ENCODE results near the gene HMGB4.

The HMGB4 gene

DNA sequence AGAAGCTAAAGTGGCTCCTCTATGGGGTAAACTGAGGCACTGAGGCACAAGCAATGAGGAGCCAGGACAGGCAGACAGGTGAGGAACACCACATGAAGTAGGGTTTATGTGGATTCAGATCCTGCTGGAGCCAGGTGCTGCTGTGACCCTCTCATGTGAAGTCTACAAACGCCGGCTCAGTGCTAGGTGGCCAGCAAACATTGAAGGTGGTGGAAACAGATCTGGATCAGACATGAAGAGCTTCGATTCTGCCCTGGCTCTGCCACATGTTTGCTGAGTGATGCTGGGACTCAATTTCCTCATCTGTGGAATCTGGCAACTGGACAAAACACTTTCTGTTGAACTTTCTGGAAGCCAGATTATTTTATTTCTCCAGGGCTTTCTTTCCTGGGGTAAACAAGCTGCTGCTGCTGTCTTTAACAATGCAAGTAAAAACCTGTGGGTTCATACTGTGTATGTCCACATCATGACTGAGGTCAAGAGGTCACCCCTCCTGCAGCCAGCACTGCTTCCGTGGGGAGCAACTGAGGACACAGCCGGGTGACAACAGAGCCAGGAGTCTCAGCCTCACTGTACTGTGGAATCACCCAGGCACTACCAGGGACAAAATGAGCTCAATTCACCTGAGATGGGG is 33.3 kb downstream of the HMGB4 start:
- no peak overlapping the region for H3K4me3 ChIP-seq (ENCODE audit: low read length)
- H3K79me2 ChIP-seq (ENCODE audit: low read length) = no peaks in the 10 kb centered on the region
- TF ChIP-seq CTCF (IDR thresholded peaks at IDR 0.05; ENCODE audit: low read depth, low read length) (no peak), EZH2phosphoT487 (IDR thresholded peaks at IDR 0.05; ENCODE audit: low read depth) (no peak)
- H4K20me1 ChIP-seq (ENCODE audit: insufficient read depth, low read length) = no peaks in the 10 kb centered on the region
- H2AFZ ChIP-seq (ENCODE audit: low read depth, low read length) = no peak overlapping the region
- H3K4me1 ChIP-seq (ENCODE audit: low read length) = peaks cover 5% of the 10 kb centered on the region
- no peak overlapping the region for H3K27ac ChIP-seq (ENCODE audit: low read length)
- no peaks in the 10 kb centered on the region for H3K9me3 ChIP-seq (ENCODE audit: insufficient read depth, low read length)
- H3K27me3 ChIP-seq (ENCODE audit: low read depth, low read length) = no peaks in the 10 kb centered on the region
- no peak overlapping the region for H3K4me2 ChIP-seq (ENCODE audit: low read length)
- H3K9ac ChIP-seq (ENCODE audit: low read length) = no peak overlapping the region
- H3K36me3 ChIP-seq (replicated peaks; ENCODE audit: low read depth, low read length) = no peaks in the 10 kb centered on the region

DNA sequence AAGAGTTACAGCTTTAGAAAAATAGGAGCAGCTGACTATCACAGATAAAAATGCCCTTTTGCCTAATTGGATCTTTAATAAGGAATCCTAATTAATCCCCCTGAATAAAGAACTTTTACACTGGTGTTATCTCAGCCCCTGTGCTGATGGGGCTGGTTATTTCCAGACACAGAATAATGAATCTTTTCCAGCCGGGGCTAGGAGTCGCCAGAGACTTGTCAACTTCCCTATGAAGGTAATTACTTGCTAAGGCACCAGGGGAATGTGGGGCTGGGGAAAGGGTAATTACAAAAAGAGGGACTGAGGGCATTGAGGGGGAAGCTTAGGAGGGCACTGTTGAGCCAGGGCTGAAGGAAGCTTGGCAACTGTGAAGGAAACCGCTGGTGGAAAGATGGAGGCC is 34.5 kb downstream of the HMGB4 start:
- Histone ChIP-seq H3K79me2 (ENCODE audit: low read length) (no peaks in the 10 kb centered on the region), H2AFZ (ENCODE audit: low read depth, low read length) (no peak overlapping the region), H3K4me1 (ENCODE audit: low read length) (peaks cover 16% of the 10 kb centered on the region), H3K36me3 (replicated peaks; ENCODE audit: low read depth, low read length) (no peaks in the 10 kb centered on the region), H3K27me3 (ENCODE audit: low read depth, low read length) (no peaks in the 10 kb centered on the region), H3K27ac (ENCODE audit: low read length) (no peak overlapping the region), H3K9ac (ENCODE audit: low read length) (no peak overlapping the region), H3K4me2 (ENCODE audit: low read length) (no peak overlapping the region), H4K20me1 (ENCODE audit: insufficient read depth, low read length) (no peaks in the 10 kb centered on the region), H3K4me3 (ENCODE audit: low read length) (no peak overlapping the region), H3K9me3 (ENCODE audit: insufficient read depth, low read length) (no peaks in the 10 kb centered on the region)
- TF ChIP-seq CTCF (IDR thresholded peaks at IDR 0.05; ENCODE audit: low read depth, low read length) = no peak
- TF ChIP-seq EZH2phosphoT487 (IDR thresholded peaks at IDR 0.05; ENCODE audit: low read depth) = no peak

DNA sequence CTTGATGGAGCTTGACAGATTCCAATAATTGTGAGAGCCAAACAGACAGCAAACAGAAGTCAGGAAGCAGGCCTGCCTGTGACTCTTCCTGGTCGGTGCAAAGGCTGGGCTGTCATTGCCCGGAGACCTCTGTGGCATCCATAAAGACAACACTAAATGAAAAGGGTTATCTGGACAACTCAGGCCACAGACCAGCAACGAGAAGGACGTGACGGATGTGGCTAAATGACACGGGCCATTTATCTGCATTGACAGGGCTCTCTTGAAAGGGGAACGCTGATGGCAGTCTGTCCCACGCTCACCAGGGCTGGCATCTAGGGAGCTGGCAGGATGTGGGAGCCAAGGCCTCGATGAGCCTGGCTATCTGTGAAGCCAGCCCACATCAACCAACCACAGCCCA is 35.0 kb downstream of the HMGB4 start:
- peaks cover 21% of the 10 kb centered on the region for H3K4me1 ChIP-seq (ENCODE audit: low read length)
- H3K36me3 ChIP-seq (replicated peaks; ENCODE audit: low read depth, low read length) = no peaks in the 10 kb centered on the region
- no peak overlapping the region for H3K4me3 ChIP-seq (ENCODE audit: low read length)
- no peaks in the 10 kb centered on the region for H3K9me3 ChIP-seq (ENCODE audit: insufficient read depth, low read length)
- H3K27me3 ChIP-seq (ENCODE audit: low read depth, low read length) = no peaks in the 10 kb centered on the region
- no peak overlapping the region for H3K4me2 ChIP-seq (ENCODE audit: low read length)
- no peaks in the 10 kb centered on the region for H3K79me2 ChIP-seq (ENCODE audit: low read length)
- no peaks in the 10 kb centered on the region for H4K20me1 ChIP-seq (ENCODE audit: insufficient read depth, low read length)
- H3K27ac ChIP-seq (ENCODE audit: low read length) = no peak overlapping the region
- H2AFZ ChIP-seq (ENCODE audit: low read depth, low read length) = no peak overlapping the region
- H3K9ac ChIP-seq (ENCODE audit: low read length) = no peak overlapping the region
- TF ChIP-seq EZH2phosphoT487 (IDR thresholded peaks at IDR 0.05; ENCODE audit: low read depth) (no peak), CTCF (IDR thresholded peaks at IDR 0.05; ENCODE audit: low read depth, low read length) (no peak)

DNA sequence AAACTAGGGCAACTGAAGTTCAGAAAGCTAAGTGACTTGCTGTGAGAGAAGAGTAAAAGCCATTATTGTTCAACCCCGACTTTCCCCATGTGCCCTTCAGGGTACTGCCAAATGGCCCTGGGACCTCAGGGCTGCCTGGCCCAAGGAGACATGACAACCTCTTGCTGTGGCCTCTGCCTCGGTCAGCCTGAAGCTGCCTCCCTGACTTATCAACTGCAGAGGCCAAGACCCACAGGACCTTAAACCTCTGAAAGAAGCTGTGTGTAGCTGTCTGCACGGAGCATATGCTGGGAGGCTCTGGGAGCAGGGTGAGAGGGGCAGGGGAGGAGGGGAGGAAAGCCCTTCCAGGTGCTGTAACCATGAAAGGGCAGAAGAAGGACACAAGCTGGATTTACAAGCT is 35.9 kb downstream of the HMGB4 start:
- no peak overlapping the region for H3K9ac ChIP-seq (ENCODE audit: low read length)
- TF ChIP-seq EZH2phosphoT487 (IDR thresholded peaks at IDR 0.05; ENCODE audit: low read depth) = no peak
- TF ChIP-seq CTCF (IDR thresholded peaks at IDR 0.05; ENCODE audit: low read depth, low read length) = no peak
- no peak overlapping the region for H3K4me3 ChIP-seq (ENCODE audit: low read length)
- no peaks in the 10 kb centered on the region for H3K27me3 ChIP-seq (ENCODE audit: low read depth, low read length)
- peaks cover 27% of the 10 kb centered on the region for H3K4me1 ChIP-seq (ENCODE audit: low read length)
- no peak overlapping the region for H3K4me2 ChIP-seq (ENCODE audit: low read length)
- H3K36me3 ChIP-seq (replicated peaks; ENCODE audit: low read depth, low read length) = no peaks in the 10 kb centered on the region
- H2AFZ ChIP-seq (ENCODE audit: low read depth, low read length) = no peak overlapping the region
- H3K27ac ChIP-seq (ENCODE audit: low read length) = no peak overlapping the region
- no peaks in the 10 kb centered on the region for H3K79me2 ChIP-seq (ENCODE audit: low read length)
- no peaks in the 10 kb centered on the region for H3K9me3 ChIP-seq (ENCODE audit: insufficient read depth, low read length)
- H4K20me1 ChIP-seq (ENCODE audit: insufficient read depth, low read length) = no peaks in the 10 kb centered on the region

Data from OCI-LY3 (cell line).